AML-193 (cell line): Measurements from ENCODE around the gene KLF9.
"Not testable (repeated sequence)": the region's sequence is repeated elsewhere in the genome, so short reads cannot be mapped to it uniquely, and the experiment has no call there.

ENCODE experiments used
- DNase-seq, 2 experiments: peaks; one replicate each; lab custom pipeline; 2025; lab: John Stamatoyannopoulos, UW

Gene KLF9

DNA sequence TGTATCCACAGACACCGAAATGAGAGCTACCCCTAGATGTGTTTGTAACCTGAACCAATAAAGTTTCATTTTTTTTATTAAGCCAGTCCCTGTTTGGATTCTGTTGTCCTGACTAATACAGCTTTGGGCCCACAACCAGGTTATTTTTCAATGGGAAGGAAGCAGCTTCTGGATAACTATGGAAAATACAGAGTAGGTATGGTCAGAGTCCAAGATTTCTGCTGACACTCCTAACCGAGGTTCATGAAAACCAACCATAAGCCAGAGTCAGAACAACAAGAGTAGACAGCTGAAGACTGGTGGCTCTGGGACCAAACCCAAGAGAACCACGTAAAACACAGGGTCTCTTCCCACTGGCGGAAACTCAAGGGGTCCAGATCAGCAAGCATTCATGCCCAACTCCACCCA is 10.8 kb downstream of the KLF9 start:
- no peak for DNase-seq

GRCh38 chr9:70403166-70403565 is 11.3 kb downstream of the KLF9 start:
- no peak for DNase-seq

DNA sequence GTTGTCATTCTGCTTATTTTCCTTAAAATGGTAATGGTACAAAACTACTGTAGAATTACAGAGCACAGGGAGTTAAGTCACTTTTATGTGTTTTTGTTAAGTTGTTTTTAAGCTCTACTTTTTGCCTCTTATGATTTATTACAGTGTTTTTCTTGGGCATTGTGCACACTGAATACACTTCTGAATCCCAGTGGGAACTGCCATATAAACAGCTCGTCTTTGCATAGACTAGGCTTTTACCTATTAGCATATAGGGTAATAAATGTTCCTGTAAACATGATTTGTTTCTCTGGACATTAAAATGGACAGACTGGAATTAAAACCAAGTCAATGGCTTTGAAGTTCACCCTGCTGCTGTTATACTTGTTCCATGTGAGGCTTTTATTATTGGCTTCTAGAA is 12.2 kb downstream of the KLF9 start:
- DNase-seq, result no peak

- not testable (repeated sequence) for DNase-seq
Measured at GRCh38 chr9:70401241-70401640, 13.2 kb downstream of the KLF9 start.

DNA sequence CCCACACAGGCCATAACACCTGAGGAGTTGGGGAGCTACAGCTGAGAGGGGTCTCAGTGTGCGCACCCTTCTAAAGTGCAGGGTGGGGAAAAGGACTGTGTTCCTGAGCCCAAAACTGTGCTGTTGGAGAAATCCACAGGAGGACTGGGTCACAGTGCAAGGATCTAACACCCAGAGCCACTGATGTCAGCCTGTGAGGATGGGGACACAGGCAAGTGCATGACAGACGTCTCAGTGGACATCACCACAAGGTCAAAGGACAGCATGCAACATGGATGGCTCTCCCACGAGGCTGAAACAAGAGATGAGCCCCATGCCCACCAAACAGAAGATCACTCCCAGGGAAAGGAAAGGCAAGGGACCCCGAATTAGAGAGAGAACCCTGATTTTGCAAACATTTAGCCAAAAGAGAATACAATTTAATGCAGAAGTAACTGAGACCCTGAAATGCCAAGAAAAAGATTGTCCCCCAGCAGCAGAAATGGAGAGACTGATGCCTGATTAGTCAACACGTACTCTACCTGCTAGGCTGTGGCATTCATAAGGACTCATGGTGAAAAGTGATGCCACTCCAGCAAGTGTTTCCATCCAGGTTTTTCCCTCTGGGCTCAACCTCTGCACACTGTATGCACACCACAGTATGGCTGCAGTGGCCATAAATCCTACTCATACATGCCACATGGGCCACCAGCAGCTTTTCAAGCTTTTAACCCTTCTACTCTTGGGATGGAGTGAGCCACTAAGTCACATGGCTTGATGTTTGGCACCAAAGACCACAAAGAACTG is 14.2 kb downstream of the KLF9 start:
- DNase-seq, result no peak

GRCh38 chr9:70399141-70399540 is 15.3 kb downstream of the KLF9 start:
- no peak for DNase-seq

DNA sequence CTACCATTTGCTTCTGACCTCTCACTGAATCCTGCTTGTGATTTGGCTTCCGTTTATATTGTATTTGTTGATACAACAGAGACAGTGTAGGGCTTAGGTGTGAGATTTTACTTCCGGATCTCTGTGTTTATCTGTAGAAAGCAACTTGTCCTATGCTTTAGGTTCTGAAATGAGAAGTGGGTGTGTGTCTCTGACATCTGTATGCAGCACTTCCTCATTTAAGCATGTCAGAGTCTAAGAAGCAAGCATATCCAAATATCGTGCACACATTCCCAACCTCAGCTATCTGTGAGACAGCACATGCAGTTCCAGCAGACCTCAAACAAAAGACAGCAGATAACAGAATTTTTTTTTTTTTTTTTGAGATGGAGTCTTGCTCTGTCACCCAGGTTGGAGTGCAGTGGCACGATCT is 16.3 kb downstream of the KLF9 start:
- peak; percentile 71 to 77 for DNase-seq

- no peak for DNase-seq
Measured at GRCh38 chr9:70395652-70396051, 18.8 kb downstream of the KLF9 start.

DNA sequence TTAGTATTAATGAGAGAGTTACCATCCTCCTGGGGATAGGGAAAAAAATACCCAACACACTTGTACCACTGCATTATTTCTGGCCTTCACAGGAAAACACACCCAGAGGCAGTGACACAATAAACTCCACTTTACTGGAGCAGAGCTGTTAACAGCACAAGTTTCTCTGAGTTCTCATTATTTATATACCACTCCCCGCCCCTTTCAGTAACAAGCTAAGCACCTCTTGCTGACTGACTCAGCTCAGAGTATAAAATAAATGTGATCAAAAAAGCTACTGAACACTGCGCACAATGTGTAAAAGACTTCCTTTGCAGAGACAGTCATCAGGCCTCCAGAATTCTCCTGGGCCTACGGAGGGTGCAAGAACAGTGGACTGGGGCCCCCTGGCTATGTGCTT is 21.6 kb downstream of the KLF9 start:
- DNase-seq, result no peak

DNA sequence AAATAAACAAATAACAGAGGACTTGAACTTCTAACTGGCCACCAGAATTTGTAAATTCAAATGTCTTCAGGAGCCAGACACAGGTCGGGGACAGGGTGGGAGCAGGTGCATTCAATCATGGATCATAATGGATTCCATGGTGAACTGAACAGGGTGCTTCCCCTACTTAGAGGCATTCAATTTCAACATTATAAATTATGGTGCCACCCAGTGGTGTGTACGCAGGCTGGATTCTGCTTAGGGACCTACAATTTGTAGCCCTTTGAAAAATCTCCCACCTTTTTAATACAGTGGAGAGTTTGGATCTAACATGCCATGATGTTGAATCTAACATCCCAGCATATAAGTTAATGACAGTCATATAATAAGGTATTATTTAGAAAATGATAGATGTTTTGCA is 22.3 kb downstream of the KLF9 start:
- peak; percentile 12 to 26 for DNase-seq

DNA sequence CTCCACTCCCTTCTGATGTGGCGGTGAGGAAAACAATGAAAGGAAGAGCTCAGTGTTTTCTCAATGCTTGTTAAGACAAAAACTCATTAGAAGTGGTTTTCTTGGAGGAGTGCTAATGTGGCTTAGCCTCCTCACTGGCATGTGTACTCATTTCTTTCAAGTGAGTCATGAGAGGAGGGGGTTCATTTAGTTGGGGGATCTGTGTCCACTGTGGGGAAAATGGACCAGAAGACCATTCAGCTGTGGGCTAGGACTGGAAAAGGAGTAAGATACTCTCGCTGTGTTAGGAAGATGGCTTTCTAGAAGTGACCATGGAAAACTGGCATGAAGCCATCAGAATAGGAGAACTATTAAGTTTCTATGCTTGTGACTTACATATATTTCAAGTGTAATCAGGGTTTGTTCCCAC is 23.5 kb downstream of the KLF9 start:
- DNase-seq, result no peak

DNA sequence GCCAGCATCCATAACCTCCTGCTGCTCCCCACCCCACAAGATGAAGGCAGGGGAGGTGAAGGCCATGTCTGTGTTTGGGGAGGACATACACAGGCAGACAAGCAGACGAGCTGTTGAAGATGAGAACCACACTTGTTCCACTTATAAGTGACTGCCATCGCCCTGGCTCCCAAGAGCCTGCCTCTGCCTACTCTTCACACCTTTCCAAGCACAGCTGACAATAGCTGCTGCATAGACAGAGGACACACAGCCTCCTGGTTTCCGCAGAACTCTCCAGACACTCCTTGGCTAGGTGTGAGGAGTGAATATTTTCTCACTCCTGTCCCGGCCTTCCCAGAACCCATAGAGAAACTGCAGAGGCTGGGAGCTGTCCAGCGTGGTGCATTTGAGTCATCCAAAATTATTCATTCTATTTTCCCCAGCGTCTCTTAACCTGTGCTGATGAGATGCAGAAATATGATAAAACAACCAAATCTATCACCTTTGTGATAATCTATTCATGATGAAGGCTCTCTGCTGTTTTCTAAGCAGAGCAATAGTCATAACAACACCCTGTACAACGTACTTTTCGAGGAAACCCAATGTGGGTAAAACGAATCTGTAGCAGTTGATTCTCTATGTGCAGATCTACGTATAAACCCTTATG is 24.7 kb downstream of the KLF9 start:
- no peak for DNase-seq

DNA sequence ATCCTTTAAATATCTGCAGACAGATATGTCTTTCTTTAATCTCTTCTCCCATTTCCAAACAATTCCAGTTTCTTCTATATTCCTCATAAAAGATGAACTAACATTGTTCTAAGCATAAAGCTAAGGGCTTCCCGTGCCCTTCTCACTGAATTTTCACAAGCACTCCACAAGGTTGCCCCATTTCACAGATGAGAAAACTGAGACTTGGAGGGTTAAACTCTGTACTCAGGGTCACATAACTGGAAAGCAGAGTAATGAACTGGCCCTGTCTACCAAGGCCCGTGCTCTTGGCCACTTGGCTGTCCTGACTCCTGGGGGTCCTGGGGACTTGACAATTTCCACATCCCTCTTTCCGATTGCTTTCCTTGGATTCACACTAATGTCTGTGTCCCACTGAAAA is 25.3 kb downstream of the KLF9 start:
- no peak for DNase-seq

DNA sequence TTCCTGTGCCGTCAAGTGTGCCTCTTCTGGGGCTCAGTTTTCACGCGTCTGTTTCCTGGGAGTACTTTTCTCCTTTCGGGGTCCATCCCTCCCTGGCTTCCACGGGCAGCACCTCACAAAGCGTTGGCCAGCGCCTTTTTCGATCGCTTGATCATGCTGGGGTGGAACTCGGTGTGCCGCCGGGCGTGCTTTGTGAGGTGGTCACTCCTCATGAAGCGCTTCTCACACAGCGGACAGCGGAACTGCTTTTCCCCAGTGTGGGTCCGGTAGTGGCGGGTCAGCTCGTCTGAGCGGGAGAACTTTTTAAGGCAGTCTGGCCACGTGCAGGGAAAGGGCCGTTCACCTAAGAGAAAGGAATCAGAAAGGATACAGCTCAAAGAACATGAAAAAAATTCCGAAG is 26.8 kb downstream of the KLF9 start:
- no peak for DNase-seq

- no peak for DNase-seq
Measured at GRCh38 chr9:70385426-70385825, 29.0 kb downstream of the KLF9 start.

GRCh38 chr9:70382709-70383605 is 31.5 kb downstream of the KLF9 start:
- DNase-seq, result no peak

DNA sequence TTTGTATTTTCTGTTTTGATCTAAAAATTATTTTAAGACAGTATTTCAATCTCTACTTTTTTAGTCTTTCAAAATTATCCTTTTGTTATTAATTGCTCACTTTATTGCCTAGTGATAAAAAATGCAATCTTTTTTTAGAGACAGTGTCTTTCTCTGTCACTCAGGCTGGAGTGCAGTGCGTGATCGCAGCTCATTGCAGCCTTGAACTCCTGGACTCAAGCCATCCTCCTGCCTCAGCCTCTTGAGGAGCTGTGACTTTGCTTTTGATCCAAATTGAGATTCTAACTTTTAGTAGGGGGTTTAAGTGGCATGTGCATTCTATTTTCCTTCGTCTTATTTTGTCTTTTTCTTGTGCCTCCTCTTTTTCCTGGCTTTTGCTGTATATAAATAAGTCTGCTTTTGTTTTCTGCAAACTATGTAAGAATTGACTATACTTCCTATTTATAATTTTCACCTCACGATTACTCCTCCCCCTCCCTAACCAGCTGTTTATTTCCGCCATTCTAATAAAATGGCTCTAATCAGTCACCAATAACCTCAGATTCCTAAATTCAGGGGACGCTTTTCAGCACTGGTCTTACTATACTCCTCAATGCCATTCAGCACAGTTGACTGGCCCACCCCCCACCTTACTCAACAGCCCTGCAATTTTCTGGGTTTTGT is 32.3 kb downstream of the KLF9 start:
- no peak for DNase-seq

DNA sequence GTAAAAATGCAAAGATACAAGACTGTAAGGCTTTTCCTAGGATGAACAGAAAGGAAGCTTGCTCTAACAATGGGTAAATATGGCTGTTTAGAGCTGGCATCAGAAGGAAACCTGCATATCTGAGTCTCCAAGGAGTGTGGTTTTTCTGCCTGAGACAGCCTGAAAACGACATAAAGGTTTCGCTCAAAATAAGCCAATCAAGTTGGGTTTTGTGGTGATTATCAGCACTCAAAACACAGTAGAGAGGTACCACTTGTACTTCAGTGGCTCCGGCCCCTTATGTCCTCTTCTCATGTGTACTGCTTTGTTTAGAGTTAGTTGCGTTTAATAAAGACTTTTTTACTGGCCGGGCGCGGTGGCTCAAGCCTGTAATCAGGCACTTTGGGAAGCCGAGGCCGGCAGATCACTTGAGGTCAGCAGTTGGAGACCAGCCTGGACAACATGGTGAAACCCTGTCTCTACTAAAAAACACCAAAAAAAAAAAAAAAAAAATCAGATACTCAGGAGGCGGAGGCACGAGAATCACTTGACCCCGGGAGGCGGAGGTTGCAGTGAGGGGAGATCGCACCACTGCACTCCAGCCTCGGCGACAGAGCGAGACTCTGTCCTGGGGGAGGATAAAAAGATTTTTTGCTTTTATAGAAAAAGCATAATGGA is 39.4 kb downstream of the KLF9 start:
- DNase-seq, result no peak

DNA sequence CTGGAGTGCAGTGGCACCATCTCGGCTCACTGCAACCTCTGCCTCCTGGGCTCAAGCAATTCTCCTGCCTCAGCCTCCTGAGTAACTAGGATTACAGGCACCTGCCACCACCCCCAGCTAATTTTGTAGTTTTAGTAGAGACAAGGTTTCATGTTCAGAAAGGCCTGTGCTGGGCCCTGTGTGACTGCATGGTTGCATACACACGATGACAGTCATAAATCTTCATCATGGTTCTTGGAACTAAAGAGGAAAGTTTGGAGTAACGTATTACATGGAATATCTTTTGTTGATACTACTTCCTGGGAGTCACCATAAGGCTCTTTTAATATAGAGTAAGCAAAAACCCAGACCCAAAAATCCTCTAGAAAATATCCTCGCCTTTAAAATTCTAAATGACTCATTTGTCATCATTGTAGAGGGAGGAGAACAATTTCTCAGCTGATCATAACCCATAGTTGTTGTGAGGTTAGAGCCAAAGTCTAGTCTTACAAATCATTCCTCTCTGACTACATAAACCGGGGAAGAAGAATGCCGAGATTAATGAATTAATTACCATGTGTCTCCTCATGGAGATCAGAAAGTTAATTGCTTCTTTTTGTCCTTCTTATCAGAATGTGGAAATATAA is 47.0 kb downstream of the KLF9 start:
- no peak for DNase-seq

- no peak for DNase-seq
Measured at GRCh38 chr9:70363760-70364159, 50.7 kb downstream of the KLF9 start.

DNA sequence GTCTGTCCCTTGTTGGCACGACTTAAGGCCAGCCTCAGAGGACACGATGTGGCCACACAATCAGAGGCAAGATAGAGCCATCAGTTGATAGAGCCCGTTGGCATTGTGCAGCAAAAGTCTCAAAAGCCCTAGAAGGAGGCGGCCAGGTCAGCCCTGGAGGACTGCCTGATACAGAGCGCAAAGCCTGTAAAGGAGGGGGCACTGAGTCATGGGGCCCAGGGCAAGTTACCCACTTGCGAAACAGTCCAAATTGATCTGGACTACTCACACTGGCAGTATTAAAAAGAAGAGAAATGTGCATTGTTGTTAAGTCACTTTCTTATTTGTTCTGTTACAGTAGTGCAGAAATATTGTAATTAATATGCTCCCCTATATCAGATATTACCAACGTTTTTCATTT is 51.5 kb downstream of the KLF9 start:
- DNase-seq, result peak in 1 of 2 experiments; percentile 2
